G401 (cell line): ENCODE results near the gene SCFD2. TPM values are rescaled to one million over a fixed set of nuclear protein-coding genes. Genes with fewer than 3 reads are reported as not detected.
"Not testable (repeated sequence)": the region's sequence is repeated elsewhere in the genome, so short reads cannot be mapped to it uniquely, and the experiment has no call there.

Source experiments
- DNase-seq: peaks from one replicate; pipeline ENCODE4 v3.0.0-alpha.2; 2015; ENCODE audit warnings: low spot score
- in situ Hi-C: cut with HindIII; loops from 2 replicates; pipeline ENCODE4 v1.10.0; 2016; ENCODE audit warnings: low sequenced_read_pairs, mixed read lengths
- total RNA-seq: library from RNA; depleted of rRNA; stranded (reverse); fragments of >200 nt; shearing (Covaris generic); gene quantifications from 2 replicates; pipeline ENCODE4 v1.2.3, GENCODE V29; 2014

Gene SCFD2
- total RNA-seq, 1 experiment from 2014 or later = 16.9 TPM

DNA sequence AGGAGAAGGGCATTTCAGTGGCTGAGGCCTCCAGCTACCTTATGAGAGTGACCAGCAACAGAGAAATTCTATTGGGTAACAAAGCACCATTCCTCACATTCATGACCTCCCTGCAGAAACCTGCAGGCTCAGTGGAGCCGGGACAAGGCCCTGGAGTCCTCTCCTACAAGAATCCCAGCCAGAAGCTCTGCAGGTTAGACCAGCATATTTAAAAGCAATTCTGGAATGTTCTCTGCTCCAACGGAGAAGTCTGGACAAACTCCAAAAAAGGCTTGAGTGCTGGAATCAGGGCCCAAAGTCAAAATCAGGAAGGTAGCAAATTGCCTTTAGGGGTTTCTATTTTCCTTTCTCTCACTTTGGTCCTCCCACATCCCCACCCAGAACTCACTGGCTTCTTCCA, 202.9 kb downstream of the SCFD2 start:
- DNase-seq = no peak

DNA sequence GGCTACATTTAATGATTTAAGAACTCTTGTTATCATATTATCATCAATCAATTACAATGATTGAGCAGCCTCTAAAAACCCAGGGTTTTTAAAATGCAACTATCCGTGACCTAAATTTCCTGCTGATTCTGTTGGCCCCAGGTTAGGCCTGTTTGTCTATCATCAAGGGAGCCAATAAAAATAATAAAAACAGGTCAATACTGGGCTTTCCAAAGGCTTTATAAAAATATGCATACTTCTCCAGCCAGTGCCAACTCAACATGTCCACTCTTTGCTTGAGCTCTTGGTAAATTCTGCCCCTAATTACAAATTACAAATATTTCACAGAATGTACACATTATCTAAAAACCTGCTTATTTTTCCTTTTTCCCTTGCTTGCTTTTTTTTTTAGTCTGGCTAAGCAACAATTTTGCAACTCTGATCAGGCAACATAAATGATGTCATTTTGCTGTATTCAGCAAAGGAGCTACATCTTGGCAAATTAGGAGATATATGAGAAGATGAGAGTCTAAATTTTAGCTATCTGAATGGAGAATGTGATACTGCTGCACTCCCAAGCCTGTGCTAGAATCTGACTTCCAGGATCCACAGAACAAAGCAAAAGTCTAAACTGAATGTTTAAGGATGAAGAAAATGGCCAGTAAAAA, 204.0 kb downstream of the SCFD2 start:
- no peak for DNase-seq
- in situ Hi-C loops = no loop called here

More for the DNA sequence above, 202.9 kb downstream of the SCFD2 start:
- in situ Hi-C loops = no loop called here

DNA sequence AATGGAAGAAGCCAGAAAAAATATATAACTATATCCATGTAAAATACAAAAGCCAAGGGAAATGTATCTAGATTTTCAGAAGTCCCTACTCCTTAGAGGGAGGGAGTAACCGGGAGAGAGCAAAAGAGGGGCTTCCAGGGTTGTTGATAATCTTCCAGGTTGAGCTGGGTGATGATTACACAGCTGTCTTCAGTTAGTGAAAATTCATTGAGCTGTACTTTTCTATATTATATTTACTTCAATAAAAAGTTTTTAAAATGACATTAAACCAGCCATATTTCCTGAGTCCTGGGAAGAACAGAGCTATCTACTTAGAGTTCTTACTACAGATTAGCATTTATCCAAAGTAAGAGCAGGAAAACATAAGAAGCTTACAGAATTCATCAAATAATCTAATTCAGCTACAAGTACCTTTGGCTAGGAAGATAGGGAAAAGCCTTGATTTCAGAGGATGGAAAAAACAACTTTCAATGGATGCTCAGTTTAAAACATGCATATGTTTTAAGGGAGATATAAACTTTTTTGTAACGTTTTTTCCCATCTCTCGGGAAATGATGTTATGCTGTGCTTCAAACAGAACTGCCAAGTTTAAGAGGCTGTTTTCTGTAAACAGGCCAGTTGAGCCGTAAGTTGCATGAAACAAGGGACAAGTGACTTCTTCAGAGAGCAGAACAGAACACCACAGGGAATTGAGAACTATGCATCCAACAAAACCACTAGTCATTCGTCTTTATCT, 204.6 kb downstream of the SCFD2 start:
- DNase-seq = no peak
- in situ Hi-C loops = no loop called here

DNA sequence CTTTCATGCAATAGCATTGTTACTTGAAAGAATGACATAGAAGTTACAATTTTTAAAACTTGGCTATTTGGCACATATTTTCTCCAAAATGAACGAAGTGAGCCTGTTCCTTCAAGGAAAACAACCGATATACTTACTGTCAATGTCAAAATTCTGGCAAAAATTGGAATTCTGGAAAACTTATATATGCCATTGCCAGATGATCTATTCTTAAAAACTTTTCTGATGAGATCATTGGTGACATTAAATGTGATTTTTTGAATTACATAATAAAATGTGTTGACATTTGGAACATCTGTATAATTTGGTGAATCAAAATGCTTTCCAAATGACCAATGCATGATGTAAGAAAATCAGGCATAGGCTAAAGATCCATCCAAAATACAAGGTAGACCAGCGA, 209.0 kb downstream of the SCFD2 start:
- in situ Hi-C loops = no loop called here
- no peak for DNase-seq

DNA sequence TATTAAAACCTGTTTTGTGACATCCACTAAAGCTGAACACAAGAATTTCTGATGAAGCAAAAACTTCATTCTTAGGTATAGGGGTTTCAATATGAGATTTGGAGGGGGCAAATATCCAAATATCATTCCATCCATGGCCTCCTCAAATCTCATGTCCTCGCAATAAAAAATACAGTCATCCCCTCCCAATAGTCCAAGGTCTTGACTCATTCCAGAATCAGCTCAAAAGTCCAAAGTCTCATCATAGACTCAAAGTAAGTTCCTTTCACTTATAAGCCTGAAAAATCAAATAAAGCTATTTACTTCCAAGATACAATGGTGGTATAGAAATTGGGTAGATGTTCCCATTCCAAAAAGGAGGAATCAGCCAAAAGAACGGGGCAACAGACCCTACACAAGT, 213.4 kb downstream of the SCFD2 start:
- DNase-seq = no peak
- in situ Hi-C loops = no loop called here

DNA sequence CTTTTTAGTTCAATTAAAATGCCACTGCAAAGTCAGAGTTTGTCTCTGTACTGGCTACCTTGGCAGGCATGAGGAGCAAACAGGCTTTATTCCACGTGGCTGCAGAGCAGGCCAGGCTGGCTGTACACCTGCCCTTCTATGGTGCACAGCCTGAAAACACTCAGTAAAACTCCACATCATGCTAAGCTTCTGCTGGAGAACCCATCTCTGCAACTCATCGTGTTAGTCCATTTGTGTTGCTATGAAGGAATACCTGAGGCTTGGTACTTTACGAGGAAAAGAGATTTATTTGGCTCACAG, 214.4 kb downstream of the SCFD2 start:
- DNase-seq = no peak
- in situ Hi-C loops = no loop called here

DNA sequence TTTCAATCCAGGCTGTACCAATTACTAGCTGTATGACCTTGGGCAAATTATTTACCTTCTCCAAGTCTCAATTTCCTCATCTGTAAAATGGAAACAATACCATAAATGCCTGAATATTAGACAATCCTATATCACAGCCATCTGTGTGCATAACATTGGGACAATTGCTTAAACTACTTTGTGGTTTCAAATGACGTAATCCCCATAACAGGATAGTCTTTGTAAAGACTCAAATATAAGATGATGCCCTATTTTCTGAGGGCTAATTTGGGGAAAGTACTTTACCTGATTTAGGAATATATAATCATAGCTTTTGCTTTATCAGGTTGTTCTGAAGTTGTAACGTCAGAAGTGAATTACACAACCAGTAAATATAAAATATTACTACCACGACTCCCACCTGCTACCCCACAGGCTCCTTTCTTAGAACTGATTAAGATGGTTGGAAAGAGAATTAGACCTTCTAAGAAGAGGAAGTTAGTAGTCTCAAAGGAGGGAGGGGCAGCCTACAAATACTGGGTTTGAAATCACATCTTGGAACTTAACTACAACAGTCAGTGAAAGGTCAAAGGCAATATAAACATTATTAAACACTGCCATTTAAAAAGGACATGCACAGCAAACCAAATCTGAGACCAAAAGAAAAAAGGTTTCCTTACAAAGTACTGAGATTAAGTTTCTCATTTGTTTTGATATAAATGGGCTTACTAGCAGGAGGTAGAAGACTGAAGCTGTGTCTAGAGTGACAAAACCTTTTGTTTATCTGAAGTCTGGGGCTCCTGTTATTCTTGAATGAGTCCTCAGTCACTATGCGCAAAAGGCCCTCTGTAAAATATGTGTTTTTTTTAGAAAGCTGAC, 215.0 kb downstream of the SCFD2 start:
- in situ Hi-C loops = no loop called here
- no peak for DNase-seq

DNA sequence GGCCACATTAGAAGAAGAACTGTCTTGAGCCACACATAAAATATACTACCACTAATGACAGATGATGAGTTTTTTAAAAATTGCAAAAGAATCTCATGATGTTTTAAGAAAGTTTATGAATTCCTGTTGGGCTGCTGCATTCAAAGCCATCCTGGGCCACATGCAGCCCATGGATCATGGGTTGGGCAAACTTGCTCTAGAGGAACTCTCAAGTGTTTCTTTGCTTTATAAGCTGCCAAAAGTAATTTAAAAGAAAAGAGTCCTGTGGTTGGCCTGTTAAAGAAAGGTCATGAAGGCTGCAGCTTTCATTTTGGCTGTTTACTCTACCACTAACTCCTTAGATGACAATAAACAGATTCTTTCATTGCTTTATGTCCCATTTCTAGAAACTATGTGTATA, 218.2 kb downstream of the SCFD2 start:
- in situ Hi-C loops = no loop called here
- DNase-seq = no peak

DNA sequence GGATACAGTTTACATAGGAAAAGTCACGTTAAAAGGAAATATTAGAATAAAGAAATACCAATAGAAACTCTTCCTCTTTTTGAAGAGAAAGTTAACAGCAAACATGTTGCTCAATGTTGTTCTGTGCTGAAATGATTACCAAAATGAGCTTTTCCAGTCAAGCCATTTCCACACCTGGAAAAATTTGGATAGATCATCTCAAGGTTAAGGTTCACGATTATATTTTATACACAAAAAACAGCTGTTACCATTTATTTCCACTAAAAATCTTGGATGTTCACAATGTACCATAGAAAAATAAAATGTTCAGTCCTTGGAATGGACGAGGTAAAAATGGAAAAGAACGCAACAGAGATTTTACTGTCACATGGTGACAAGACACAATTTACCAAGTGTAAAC, 218.7 kb downstream of the SCFD2 start:
- in situ Hi-C loops = no loop called here
- no peak for DNase-seq

DNA sequence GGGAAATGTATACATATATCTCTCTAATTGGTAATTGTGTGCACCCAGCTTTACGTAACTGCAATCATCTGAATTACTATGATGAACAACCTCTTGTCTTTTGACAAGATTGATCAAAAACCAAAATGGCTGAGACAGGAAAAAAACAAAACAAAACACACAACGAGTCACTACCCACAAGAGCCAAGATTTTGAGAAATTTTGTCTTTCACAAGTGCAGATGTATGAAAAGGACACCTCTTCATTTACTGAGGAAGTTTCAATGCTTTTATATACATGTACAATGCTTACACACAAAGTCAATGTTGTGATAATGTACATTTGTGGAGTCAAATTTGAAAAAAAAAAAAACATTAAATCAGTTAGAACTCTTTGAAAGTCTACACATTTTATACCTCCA, 224.6 kb downstream of the SCFD2 start:
- DNase-seq = no peak
- in situ Hi-C loops = no loop called here

DNA sequence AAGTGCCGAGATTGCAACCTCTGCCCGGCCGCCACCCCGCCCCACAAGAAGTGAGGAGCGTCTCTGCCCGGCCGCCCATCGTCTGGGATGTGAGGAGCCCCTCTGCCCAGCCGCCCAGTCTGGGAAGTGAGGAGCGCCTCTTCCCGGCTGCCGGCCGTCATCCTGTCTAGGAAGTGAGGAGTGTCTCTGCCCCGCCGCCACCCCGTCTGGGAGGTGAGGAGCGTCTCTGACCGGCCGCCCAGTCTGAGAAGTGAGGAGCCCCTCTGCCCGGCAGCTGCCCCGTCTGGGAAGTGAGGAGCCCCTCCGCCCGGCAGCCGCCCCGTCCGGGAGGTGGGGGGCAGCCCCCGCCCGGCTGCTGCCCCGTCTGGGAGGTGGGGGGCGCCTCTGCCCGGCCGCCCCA, 226.6 kb downstream of the SCFD2 start:
- in situ Hi-C loops, DNase-seq: not testable (repeated sequence)

DNA sequence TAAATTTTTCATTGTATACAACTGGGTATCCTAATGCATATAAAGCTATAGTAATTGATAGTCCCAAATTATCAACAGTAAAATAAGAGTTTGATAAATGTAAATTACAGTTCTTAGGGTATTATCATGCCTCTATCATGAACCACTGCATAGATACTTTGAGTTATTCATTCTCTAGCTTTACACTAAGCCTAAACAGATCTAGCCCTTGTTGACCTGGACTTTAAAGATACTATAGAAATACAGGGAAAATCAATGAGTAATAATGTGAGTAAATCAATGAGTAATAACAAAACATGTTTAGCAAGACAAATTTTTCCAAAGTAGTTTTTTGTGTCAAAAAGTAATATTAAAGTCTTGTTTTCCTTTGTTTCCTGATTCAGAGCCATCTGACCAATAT, 228.4 kb downstream of the SCFD2 start:
- DNase-seq = no peak

DNA sequence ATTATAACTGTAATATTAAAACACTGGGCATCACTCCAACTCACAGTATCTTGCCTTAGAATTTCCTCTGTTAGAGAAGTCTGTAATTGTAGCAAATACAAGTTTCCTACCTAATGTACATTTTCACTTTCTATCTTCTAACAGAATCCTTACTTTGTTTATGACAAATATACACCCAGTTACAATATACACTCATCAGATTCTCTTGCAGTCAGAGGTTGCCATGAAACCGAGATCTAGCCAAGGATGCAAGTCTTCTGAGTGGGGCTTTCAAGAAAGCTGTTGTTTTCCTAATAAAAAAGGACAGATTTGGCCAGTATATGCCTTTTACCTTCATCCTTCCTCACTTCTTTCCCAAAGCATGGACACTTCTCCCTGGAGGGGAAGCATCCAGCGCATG, 228.9 kb downstream of the SCFD2 start:
- no peak for DNase-seq
- in situ Hi-C loops = no loop called here

More for the DNA sequence above, 228.4 kb downstream of the SCFD2 start:
- in situ Hi-C loops = no loop called here

DNA sequence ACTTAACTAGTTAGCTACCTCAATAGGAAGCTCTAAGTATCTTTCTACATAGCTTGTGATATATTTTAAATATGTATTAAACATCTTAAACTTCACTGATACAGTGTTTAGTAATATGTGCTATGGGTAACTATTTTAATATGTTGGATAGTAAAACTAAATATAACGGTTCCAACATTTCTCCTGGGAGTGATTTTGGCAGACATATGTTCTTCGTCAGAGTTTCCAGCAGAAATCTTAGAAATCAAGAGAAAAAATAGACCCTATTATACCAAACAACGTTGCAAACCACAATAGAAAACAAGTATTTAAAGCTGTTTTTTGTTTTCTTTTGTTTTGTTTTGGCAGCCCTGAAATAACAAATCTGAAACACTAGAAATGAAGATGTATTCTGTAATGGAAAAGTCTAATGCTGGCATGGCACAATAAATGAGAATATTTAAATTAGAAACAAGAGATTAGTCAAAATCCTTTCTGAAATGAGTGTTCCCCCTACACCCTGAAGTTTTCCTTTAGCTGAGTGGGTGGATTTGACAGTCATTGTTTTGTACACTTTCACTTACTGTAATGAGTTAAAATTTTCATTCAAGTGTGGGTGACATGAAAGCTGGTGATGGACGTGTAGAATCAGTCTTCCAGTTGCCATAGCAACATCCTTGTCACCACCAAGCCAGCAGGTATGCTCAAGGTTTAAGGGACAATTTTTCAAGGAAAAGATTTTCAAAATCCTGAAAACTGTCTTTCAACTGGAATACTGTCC, 233.5 kb downstream of the SCFD2 start:
- in situ Hi-C loops = no loop called here
- no peak for DNase-seq

DNA sequence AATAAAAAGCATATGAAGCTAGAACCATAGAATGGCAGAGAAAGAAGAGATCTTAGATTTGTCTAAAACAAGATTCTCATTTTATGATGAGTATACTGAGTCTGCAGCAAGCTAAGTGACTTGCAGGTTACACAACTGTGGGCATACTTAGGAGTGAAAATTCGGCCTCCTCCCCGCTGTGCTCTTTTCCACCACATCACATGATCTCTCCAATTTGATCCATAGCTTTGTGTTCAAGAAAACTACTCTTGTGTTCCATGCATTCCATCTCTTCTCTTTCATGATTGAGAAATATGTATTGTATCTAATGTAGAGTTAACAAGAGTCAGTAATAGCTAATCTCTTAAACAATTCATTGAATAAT, 234.3 kb downstream of the SCFD2 start:
- DNase-seq = no peak
- in situ Hi-C loops = no loop called here

DNA sequence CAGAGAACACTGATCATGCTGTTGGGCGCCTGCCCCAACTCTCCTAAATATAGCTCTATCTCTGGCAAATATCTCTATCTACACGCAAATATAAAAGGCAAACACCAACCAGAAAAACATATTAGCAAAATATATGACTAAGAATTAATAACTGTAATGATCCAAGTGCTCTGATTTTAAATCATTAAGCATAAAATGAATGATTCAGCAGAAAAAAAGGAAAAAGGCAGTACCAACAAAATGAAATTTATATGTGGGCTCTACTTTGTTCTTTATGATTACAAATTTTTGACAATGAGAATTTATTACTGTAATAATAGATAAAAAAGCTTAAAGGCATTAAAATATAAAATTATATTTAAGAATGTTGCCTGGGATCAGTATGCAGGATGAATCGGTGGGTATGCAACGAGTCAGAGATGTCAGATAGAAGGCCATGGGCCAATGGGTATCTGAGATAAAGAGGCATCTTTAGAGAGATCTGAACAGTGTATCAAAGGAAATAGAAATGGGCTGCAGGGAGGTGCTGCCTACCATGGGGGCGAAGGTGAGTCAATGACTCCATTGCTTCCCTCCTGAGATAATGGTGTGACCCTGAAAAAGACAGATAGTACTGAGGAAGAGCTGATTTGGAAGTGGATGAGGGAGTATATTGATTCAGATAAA, 234.8 kb downstream of the SCFD2 start:
- DNase-seq = no peak
- in situ Hi-C loops = no loop called here

DNA sequence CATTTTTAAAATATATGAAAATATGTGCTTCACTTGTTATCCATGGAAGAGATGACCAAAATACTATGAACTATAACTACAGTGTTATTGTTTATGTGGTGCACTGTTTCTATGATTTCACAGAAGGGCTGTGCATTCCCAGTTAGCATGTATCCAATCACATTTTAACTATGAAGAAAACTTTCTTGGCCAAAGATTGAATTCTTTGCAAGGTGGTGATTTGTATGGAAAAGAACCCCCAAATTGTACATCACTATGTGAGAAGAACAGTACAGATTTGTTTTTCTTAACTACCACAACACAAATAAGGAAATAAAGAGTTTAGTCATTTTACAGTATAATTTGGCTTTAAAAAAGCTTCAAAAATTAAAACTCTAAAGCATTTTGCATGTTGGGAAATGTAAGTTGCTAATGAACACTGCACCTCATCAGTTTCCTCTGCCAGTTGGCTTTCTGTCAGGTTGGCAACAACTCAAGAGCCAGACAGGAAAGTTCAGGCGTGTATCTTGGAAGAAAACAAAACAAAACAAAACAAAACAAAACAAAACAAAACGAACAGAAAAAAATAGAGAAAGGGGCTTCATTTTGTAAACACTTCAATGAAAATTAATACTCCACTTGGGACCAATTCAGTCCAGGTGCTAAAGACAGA, 237.0 kb downstream of the SCFD2 start:
- in situ Hi-C loops = no loop called here
- peak; percentile 33 for DNase-seq

DNA sequence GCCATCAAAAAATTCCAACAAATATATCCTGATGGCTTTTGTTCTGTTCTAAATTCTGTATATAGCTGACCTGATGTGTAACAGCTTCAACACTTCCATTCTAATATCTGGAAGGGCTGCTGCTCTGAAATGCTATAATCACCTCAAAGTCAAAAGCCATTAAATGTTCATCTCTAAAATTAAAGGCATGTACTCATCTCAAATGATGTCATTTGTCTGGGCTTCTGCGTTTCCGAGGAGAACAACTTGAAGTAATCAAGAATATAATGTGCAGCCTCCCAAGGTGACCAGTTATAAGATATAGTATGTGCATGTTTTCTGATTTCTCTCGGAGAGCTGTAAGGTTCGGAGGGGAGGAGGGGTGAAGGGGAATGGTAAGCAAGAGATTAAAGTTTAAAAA, 237.6 kb downstream of the SCFD2 start:
- in situ Hi-C loops = no loop called here
- DNase-seq = no peak

DNA sequence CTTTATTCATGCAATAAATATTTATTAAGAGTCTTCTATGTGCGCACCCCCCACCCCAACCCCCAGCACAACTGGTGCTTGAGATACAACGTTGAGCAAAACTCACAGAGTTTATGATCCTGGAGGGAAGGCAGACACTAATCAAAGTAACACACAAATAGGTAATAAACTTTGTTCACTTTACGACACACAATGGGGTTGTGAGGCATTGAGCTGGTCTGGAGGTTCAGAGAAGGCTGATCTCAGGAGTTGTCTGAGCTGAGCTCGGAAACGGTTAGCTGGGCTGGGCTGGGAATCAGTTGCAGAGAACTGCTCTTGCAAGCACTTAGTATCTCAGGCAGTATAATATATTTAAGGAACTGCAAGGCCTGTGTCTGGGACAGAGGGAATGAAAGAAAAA, 238.5 kb downstream of the SCFD2 start:
- in situ Hi-C loops = no loop called here

More for the DNA sequence above, 238.5 kb downstream of the SCFD2 start:
- DNase-seq = no peak
